ENCODE results near the gene RREB1. TPM values are rescaled to one million over a fixed set of nuclear protein-coding genes. Genes with fewer than 3 reads are reported as not detected.

RREB1 gene
- total RNA-seq, 1 experiment from 2014 or later = 53.5 TPM

- peaks cover 60% of the 10 kb centered on the region for H3K36me3 Mint-ChIP-seq (ENCODE audit: insufficient read depth, unreplicated experiment)
- no TSS peak for BruUV-seq (replicated peaks)
- POLR2A ChIA-PET = interaction anchor here (1.0 kb wide), 1 partner anchor 8 kb away, joined by 3 read pairs; no protein-coding TSS in a partner anchor
- no peaks in the 10 kb centered on the region for H3K9me3 Mint-ChIP-seq (ENCODE audit: unreplicated experiment)
- DNase-seq (ENCODE audit: unreplicated experiment) = no peak
- intact Hi-C loops (cut with micrococcal nuclease) = no loop called here
- H3K27me3 Mint-ChIP-seq (ENCODE audit: insufficient read depth, unreplicated experiment) = no peaks in the 10 kb centered on the region
- no peak for TF ChIP-seq CTCF (IDR thresholded peaks at IDR 0.05; ENCODE audit: unreplicated experiment)
- CTCF ChIA-PET = interaction anchor here (0.6 to 0.7 kb wide), 2 partner anchors 482 to 500 kb away, joined by 3 read pairs; no protein-coding TSS in a partner anchor
- no peaks in the 10 kb centered on the region for H3K4me1 Mint-ChIP-seq (ENCODE audit: insufficient read depth, unreplicated experiment)
- H3K27ac Mint-ChIP-seq (ENCODE audit: low read depth, unreplicated experiment) = no peak overlapping the region
- H3K4me3 Mint-ChIP-seq (ENCODE audit: unreplicated experiment) = no peak overlapping the region
These were observed 93.1 kb downstream of the RREB1 start for GRCh38 chr6:7200598-7201443.

GRCh38 chr6:7201444-7201731 lies 93.6 kb downstream of the RREB1 start:
- no TSS peak for BruUV-seq (replicated peaks)
- no peaks in the 10 kb centered on the region for H3K27me3 Mint-ChIP-seq (ENCODE audit: insufficient read depth, unreplicated experiment)
- intact Hi-C loops (cut with micrococcal nuclease) = no loop called here
- POLR2A ChIA-PET = interaction anchor here (1.0 kb wide), 1 partner anchor 8 kb away, joined by 3 read pairs; no protein-coding TSS in a partner anchor
- no peak overlapping the region for H3K27ac Mint-ChIP-seq (ENCODE audit: low read depth, unreplicated experiment)
- TF ChIP-seq CTCF (IDR thresholded peaks at IDR 0.05; ENCODE audit: unreplicated experiment) = no peak
- peaks cover 62% of the 10 kb centered on the region for H3K36me3 Mint-ChIP-seq (ENCODE audit: insufficient read depth, unreplicated experiment)
- H3K9me3 Mint-ChIP-seq (ENCODE audit: unreplicated experiment) = no peaks in the 10 kb centered on the region
- CTCF ChIA-PET = interaction anchor here (0.7 kb wide), 1 partner anchor 499 kb away, joined by 3 read pairs; no protein-coding TSS in a partner anchor
- H3K4me1 Mint-ChIP-seq (ENCODE audit: insufficient read depth, unreplicated experiment) = no peaks in the 10 kb centered on the region
- no peak overlapping the region for H3K4me3 Mint-ChIP-seq (ENCODE audit: unreplicated experiment)
- no peak for DNase-seq (ENCODE audit: unreplicated experiment)

- ChIA-PET POLR2A (no interaction called here), CTCF (interaction anchor here (0.6 kb wide), 1 partner anchor 37 kb away, joined by 3 read pairs; no protein-coding TSS in a partner anchor)
- H3K27me3 Mint-ChIP-seq (ENCODE audit: insufficient read depth, unreplicated experiment) = no peaks in the 10 kb centered on the region
- H3K4me1 Mint-ChIP-seq (ENCODE audit: insufficient read depth, unreplicated experiment) = no peaks in the 10 kb centered on the region
- H3K4me3 Mint-ChIP-seq (ENCODE audit: unreplicated experiment) = no peak overlapping the region
- no peak for TF ChIP-seq CTCF (IDR thresholded peaks at IDR 0.05; ENCODE audit: unreplicated experiment)
- H3K9me3 Mint-ChIP-seq (ENCODE audit: unreplicated experiment) = no peaks in the 10 kb centered on the region
- no peak overlapping the region for H3K27ac Mint-ChIP-seq (ENCODE audit: low read depth, unreplicated experiment)
- no peak for DNase-seq (ENCODE audit: unreplicated experiment)
- intact Hi-C loops (cut with micrococcal nuclease) = no loop called here
- no TSS peak for BruUV-seq (replicated peaks)
- peaks cover 67% of the 10 kb centered on the region for H3K36me3 Mint-ChIP-seq (ENCODE audit: insufficient read depth, unreplicated experiment)
These were observed 94.2 kb downstream of the RREB1 start for GRCh38 chr6:7201732-7202541.

GRCh38 chr6:7202950-7203349 lies 95.2 kb downstream of the RREB1 start:
- Mint-ChIP-seq H3K9me3 (ENCODE audit: unreplicated experiment) (no peaks in the 10 kb centered on the region), H3K27me3 (ENCODE audit: insufficient read depth, unreplicated experiment) (no peaks in the 10 kb centered on the region), H3K4me1 (ENCODE audit: insufficient read depth, unreplicated experiment) (no peaks in the 10 kb centered on the region), H3K4me3 (ENCODE audit: unreplicated experiment) (no peak overlapping the region), H3K36me3 (ENCODE audit: insufficient read depth, unreplicated experiment) (peaks cover 72% of the 10 kb centered on the region), H3K27ac (ENCODE audit: low read depth, unreplicated experiment) (no peak overlapping the region)
- intact Hi-C loops (cut with micrococcal nuclease) = no loop called here
- no peak for TF ChIP-seq CTCF (IDR thresholded peaks at IDR 0.05; ENCODE audit: unreplicated experiment)
- ChIA-PET CTCF (interaction anchor here (0.6 kb wide), 1 partner anchor 36 kb away, joined by 3 read pairs; no protein-coding TSS in a partner anchor), POLR2A (no interaction called here)
- DNase-seq (ENCODE audit: unreplicated experiment) = no peak
- BruUV-seq (replicated peaks) = no TSS peak
